GM18517 (cell line): ENCODE data around the gene ZNF711.
"Not testable (repeated sequence)": the region's sequence is repeated elsewhere in the genome, so short reads cannot be mapped to it uniquely, and the experiment has no call there.

Source experiments
- ATAC-seq: cut with Tn5 transposase; IDR thresholded peaks from one replicate; pipeline ENCODE4 v1.9.1; 2021; ENCODE audit warnings: mild to moderate bottlenecking, moderate library complexity; ENCODE audit not compliant: unreplicated experiment

ZNF711 gene

DNA sequence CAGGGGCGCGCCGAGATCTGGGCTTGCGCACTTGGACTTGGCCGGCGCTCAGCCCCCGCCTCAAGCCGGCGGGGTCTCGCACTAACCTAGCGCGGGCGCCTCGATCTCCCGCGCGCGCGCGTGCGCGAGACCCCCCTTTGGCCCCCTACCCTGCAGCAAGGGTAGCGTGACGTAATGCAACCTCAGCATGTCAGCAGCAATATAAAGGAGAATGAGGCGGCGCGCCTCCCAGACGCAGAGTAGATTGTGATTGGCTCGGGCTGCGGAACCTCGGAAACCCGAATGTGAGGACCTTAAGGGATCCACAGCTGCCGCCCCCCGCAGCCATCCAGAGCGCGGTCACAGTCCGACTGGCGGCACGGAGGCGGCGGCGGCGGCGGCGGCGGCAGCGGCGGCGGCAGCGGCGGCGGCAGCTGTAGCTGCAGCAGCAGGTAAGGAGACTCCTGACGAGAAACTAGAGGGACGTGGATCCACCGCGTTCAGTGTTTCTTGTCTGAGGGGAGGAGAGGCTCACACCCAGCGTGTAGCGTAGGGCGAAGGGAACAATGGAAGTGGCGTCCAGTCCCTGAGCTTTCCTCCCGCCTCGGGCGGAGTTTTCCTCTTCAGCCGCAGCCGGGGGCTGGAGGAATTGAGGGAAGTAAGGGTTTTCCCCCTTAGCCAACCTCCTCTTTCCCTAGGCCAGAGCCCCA is at the start of gene ZNF711, which contains the start of gene SATL1:
Gene ZNF711, plus strand, starts transcription at position 231 of the 689 bp plus-strand sequence. CDS start 3,582 bp downstream, outside the sequence.
Gene SATL1, minus strand, starts transcription at position 19 of the 689 bp plus-strand sequence. CDS start 134,811 bp downstream, outside the sequence.
- ATAC-seq, result peak; percentile 43

DNA sequence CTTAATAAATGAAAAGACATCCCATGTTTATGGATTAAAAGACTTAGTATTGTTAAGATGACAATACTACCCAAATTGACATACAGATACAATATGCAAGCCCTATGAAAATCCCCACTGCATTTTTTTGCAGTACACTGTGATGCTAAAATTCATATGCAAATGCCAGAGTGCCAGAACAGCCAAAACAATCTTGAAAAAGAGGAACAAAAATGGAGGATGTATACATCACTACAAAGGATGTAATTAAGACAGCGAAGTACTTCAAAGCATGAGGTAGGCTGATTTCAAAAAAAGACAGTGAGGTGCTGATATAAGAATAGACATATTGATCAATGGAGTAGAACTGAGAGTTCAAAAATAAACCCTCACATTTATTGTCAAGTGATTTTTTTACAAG is 47.5 kb upstream of the ZNF711 start:
- ATAC-seq, result no peak

DNA sequence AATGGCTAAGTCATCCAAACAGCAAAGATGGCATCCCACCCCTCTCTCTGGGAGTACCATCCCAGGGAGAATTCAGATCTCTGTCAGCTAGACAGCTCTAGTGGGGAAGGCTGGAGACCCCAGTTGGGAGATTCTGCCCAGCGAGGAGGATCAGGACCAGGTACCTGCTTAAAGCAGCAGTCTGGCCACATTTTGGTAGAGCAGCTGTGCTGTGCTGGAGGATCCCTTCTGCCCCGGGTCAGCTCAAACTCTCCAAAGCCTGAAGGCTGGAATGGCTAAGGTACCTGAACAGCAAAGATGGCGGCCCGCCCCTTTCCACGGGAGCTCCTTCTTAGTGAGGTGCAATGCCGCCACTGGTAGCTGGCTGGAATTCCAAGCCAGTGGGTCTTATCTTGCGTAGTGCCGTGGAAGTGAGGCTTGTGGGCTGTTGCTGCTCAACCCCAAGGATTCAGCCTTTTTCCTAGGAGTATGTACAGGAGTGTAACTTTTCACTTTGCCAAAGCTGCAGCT is 40.3 kb upstream of the ZNF711 start:
- no peak for ATAC-seq

DNA sequence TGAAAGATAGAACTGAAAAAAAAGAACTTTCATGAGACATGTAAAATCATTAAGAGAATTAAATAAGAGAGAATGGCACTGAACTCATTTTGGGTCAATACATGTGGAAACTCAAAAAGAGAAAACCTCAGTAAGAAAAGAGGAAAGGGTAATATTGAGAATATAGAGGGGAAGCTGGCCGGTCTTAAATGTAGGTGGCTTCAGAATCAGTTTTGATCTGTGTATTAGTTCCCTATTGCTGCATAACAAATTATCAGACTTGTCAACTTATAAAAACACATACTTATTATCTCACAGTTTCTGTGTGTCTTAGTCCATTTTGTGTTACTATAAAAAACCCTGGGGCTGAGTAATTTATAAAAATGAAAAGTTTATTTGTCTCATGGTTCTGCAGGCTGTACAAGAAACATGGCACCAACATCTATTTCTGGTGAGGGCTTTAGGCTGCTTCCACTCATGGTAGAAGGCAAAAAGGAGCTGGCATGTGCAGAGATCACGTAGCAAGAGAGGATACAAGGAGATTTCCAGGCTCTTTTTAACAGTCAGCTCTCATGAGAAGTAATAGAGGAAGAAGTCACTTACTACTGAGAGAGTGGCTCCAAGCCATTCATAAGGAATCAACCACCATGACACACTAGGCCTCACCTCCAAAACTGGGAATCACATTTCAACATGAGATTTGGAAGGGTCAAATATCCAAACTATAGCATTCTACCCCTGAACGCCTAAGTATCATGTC is 29.8 kb upstream of the ZNF711 start:
- no peak for ATAC-seq

DNA sequence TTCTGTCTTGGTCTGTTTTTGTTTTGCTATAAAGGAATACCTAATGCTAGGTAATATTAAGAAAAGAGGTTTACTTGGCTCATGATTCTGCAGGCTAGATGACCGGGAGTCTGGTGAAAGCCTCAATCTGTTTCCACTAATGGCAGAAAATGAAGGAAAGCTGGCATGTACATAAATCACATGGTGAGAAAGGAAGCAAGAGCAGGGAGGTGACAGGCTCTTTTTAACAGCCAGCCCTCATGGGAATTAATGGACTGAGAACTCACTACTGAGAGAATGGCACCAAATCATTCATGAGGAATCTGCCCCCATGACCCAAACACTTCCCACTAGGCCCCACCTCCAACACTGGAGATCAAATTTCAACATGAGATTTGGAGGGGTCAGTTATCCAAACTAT is 27.8 kb upstream of the ZNF711 start:
- no peak for ATAC-seq

DNA sequence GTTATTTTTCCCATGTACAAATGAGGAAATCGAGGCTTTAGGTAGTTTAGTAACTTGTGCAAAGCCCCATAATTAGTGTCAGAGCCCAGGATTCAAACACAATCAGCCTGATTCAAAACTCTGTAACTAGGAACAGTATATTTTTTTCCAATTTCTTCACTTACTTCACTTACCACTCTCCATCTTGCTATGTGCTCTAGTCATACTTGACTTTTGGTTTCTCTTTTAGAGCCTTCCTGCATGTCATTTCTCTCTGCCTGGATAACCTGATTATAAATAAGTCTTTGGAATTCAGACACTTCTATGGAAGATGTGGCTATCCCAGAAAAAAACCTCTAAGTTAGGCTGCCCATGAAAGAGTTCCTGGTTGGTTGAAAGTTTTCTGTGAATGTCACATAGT is 22.4 kb upstream of the ZNF711 start:
- no peak for ATAC-seq

DNA sequence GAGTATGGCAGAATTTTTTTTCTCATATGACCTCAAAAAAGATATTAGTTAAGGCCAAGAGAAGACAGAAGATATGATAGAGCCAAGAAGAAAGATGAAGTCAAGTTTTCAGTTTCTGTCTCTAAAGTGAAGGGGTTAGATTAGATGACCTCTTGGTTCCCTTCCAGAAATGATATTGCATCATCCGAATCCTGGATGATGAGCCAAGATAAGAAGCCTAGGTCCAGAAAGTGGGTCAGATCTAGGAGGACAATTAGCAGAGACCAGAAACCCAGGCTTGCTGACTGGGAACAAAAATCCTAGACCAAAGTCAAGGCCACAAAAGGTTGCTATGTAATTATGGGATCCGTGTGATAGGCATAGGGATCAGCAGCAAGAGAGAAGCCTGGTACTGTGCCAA is 20.4 kb upstream of the ZNF711 start:
- ATAC-seq, result no peak

DNA sequence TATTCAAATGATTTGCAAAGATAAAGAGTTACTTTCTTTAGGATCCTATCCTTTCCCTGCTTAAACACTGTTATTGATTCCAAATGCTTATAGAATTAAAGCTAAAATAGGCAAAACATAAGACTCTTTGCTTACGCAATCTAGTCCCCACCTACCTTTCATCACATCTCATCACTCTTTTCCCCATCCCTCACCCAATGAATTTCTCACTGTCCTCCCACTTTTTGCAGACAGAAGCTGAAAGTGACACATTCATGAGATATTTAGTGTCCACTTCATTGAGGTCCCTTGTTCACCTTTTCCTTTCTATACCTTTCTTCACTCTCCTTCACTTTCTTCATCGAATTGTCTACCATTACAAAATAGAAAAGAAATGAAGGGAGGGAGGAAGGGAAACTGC is 636 bp upstream of the ZNF711 start:
- no peak for ATAC-seq

DNA sequence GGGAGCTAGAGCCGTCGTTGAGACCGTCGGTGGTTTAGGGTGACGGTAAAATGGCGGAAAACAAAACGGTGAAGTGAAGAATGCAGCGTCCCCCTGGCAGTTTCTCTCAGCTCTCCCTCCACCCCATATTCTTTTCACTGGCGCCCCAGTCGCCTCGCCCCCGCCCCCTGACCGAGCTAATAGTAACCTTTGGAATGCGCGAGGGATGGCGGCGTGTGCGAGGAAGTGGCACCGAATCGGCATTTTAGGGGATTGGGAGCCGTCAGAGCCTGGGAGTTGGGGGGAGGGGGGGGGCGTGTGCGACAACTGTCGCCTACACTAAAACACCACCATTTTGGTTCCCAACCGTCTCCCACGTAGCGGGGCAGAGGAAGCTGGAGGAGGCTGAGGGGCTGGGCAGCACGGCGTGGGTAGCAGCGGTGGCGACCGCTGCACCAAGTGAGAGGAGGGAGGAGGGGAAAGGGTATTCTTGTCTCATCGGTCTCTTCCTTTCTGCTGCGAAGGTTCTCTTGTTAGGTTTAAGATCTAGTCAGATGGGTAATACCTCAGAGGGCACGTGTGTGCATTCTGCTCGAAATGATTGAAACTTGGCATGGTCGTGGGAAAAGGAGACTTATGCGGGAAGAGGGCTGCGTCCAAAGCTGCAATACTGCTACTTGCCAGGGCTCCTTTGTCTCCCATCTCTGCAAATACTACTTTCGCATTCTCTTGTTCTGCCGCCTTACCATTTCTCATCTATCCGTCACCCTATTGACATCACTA is 840 bp downstream of the ZNF711 start:
- ATAC-seq, result peak; percentile 20

DNA sequence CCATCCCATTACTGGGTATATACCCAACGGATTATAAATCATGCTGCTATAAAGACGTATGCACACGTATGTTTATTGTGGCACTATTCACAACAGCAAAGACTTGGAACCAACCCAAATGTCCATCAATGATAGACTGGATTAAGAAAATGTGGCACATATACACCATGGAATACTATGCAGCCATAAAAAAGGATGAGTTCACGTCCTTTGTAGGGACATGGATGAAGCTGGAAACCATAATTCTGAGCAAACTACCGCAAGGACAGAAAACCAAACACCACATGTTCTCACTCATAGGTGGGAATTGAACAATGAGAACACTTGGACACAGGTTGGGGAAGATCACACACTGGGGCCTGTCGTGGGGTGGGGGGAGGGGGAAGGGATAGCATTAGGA is 41.5 kb downstream of the ZNF711 start:
- ATAC-seq, result not testable (repeated sequence)

DNA sequence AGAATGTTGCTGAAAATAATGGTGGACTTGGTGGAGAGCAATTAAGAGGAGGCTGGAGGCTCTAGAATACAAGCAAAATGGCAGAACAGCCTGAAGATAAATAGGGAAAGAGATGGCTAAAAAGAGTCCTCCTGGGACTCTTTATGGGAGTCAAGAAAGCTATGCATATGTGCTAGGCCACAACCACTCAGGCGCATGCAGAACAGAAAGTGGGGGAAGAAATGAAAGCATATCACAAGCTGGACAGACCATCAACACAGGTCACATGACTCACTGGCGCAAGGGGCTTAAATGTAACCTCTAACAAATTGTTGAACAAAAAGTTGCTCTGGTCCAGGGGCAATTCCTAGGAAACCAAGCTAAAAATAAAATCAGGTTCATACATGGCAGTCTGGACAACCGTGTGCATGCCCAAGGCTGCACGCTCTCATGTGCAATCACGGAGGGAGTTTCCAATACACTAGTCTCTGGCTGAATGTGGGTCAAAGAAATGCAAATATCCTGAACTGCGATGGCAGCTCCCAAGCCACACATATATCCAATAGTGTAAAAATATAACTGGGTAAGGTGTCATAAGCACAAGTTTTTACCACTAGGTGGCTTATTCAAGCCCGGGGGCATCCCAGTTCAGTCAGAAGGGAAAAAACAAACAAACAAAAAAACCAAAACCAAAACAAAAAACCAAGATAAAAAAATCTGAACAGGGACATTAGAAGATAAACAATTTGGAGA is 45.4 kb downstream of the ZNF711 start:
- no peak for ATAC-seq

DNA sequence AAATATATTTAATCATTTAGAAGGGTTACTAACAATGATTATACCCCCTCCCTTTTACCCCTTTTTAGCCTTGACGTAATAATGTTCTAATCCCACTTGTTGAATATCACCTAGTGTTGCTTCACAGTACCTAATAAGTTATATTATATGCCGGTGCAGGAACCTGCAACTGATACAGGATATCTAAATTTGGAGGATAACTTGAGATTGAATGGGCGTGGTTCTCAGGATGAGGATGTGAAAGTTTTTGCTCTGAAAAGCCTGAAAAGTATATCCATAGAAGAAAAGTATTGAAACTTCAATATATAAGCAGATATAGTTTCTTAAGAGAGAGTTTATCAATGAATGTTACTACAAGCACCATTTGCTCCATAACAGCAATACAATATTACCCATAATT is 59.8 kb downstream of the ZNF711 start:
- peak; percentile 74 for ATAC-seq

DNA sequence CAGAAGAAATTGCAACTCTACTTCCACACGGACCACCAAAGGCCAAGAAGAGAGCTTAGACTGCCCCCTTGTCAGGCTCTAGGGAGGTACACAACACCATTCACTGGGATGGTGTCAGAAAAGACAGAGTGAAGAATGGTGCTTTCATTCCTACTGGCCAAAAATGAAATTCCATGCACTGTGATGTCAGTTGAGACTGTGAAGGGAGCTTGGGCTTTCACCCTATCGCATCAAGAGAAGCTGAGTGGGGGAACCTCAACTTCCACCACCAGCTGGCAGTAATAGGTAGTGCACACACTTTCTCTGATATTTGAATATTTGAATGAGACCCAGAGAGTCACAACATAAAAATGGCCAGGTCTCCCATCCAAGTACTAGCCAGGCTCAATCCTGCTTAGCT is 65.9 kb downstream of the ZNF711 start:
- ATAC-seq, result no peak

DNA sequence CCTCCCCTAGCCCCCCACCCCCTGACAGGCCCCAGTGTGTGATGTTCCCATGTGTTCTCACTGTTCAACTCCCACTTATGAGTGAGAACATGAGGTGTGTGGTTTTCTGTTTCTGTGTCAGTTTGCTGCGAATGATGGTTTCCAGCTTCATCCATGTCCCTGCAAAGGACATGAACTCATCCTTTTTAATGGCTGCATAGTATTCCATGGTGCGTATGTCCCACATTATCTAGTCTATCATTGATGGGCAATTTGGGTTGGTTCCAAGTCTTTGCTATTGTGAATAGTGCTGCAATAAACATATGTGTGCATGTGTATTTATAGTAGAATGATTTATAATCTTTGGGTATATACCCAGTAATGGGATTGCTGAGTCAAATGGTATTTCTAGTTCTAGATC is 67.6 kb downstream of the ZNF711 start:
- ATAC-seq, result not testable (repeated sequence)
